Transverse colon (tissue), 4 donors: ENCODE results near the gene IFIT2. TPM values are rescaled to one million over a fixed set of nuclear protein-coding genes. Genes with fewer than 3 reads are reported as not detected.

Source experiments
- DNase-seq: peaks from one replicate; pipeline ENCODE4 v3.0.0-alpha.2; 2019
- H3K27ac ChIP-seq, 4 donors: fragments of 200-600 bp; sonication (generic); 2 replicates each; pipeline ENCODE4 v1.5.1; 2016 to 2018; ENCODE audit warnings: inconsistent platforms in 4 of 4
- H3K27me3 ChIP-seq: fragments of 200-600 bp; sonication (generic); 2 replicates; pipeline ENCODE4 v1.5.1; 2017; ENCODE audit warnings: inconsistent platforms
- H3K36me3 ChIP-seq, 4 donors: fragments of 200-600 bp; sonication (generic); 2 replicates each; pipeline ENCODE4 v1.5.1; 2017 to 2019; ENCODE audit warnings: inconsistent platforms in 4 of 4
- H3K4me1 ChIP-seq, 4 donors: fragments of 200-600 bp; sonication (generic); 2 replicates each; pipeline ENCODE4 v1.5.1; 2017 to 2020; ENCODE audit warnings: inconsistent platforms in 4 of 4
- H3K4me3 ChIP-seq, 4 donors: fragments of 200-600 bp; sonication (generic); 1 replicate in 1 of 4; 2 replicates in 3 of 4; pipeline versions ENCODE4 v1.5.1 to v1.6.1; 2017 to 2019; ENCODE audit warnings: inconsistent platforms in 4 of 4
- H3K9me3 ChIP-seq, 2 donors: fragments of 200-600 bp; sonication (generic); 2 replicates each; pipeline ENCODE4 v1.5.1; 2017 to 2019; ENCODE audit warnings: inconsistent platforms in 2 of 2
- CTCF ChIP-seq, 5 experiments: fragments of 200-600 bp in 3 of 5; fragments of 450-650 bp in 2 of 5; sonication (generic) in 3 of 5; IDR thresholded peaks; 1 replicate in 2 of 5; 2 replicates in 3 of 5; pipeline ENCODE4 v1.5.1; 2016 to 2017; ENCODE audit warnings: antibody characterized with exemption in 5 of 5, inconsistent platforms in 3 of 5, mild to moderate bottlenecking in 2 of 5, moderate library complexity in 1 of 5
- EP300 ChIP-seq: sonication (generic); formaldehyde crosslinking; IDR thresholded peaks from one replicate; pipeline ENCODE4 v1.6.1; 2017; ENCODE audit warnings: antibody characterized with exemption, low read depth
- POLR2A ChIP-seq: fragments of 450-650 bp; IDR thresholded peaks from one replicate; pipeline ENCODE4 v1.6.1; 2016; ENCODE audit warnings: antibody characterized with exemption, mild to moderate bottlenecking, moderate library complexity
- POLR2AphosphoS5 ChIP-seq, 3 donors: sonication (generic); formaldehyde crosslinking; IDR thresholded peaks; one replicate each; pipeline ENCODE4 v1.6.1; 2016; ENCODE audit warnings: antibody characterized with exemption in 3 of 3
- WGBS, 2 donors: methylation state at CpG; one replicate each; pipeline ENCODE4 v1.1.5; 2018; ENCODE audit warnings: low coverage in 1 of 2; 5-methylcytosine and 5-hydroxymethylcytosine counted together
- in situ Hi-C, 4 donors: fragments of 200-750 bp; cut with MboI; loops; one replicate each; pipeline versions ENCODE4 v1.15.0 to v1.15.1; 2017; ENCODE audit warnings: low sequenced_read_pairs in 3 of 4, low pct_ligation_motif_present in 1 of 4, low pct_unique_long_range_greater_than_20kb in 1 of 4
- intact Hi-C: fragments of 100-400 bp; cut with DNase I; formaldehyde crosslinking; loops from one replicate; pipeline ENCODE4 v1.15.1; 2023; ENCODE audit warnings: low total_unique reads
- total RNA-seq, 4 donors: library from RNA; depleted of rRNA; stranded (reverse); fragments of >200 nt; gene quantifications; one replicate each; pipeline ENCODE4 v1.1.0, GENCODE V29; 2016

The IFIT2 gene
- total RNA-seq, 4 donors from 2014 or later: 0.20 to 7.0 (median 2.3) TPM

- in situ Hi-C loops: no loop called here
- H3K27ac ChIP-seq: peak overlapping the region in 2 of 4 donors; percentile 27 to 30
These were observed 26.9 kb upstream of the IFIT2 start for GRCh38 chr10:89274928-89275327.

GRCh38 chr10:89275383-89275782, 26.5 kb upstream of the IFIT2 start:
- Histone ChIP-seq H3K4me3 (no peak overlapping the region), H3K9me3 (no peaks in the 10 kb centered on the region), H3K27me3 (no peaks in the 10 kb centered on the region), H3K36me3 (no peaks in the 10 kb centered on the region), H3K27ac (peak overlapping the region in 1 of 4 donors; percentile 27), H3K4me1 (peaks cover 7 to 23% (median 11%) of the 10 kb centered on the region in 4 donors)
- 75 to 78% methylated on average over 3 to 6 of the region's 6 CpGs for WGBS, 2 donors
- in situ Hi-C loops: no loop called here
- DNase-seq: no peak
- intact Hi-C loops: no loop called here
- TF ChIP-seq EP300: no peak
- TF ChIP-seq POLR2A: no peak
- no peak for TF ChIP-seq POLR2AphosphoS5 (IDR thresholded peaks at IDR 0.05)
- TF ChIP-seq CTCF (IDR thresholded peaks at IDR 0.05): no peak

More at GRCh38 chr10:89274928-89275327, 26.9 kb upstream of the IFIT2 start:
- intact Hi-C loops: no loop called here
- Histone ChIP-seq H3K4me3 (no peak overlapping the region), H3K36me3 (no peaks in the 10 kb centered on the region), H3K27me3 (no peaks in the 10 kb centered on the region), H3K4me1 (peaks cover 7 to 23% (median 11%) of the 10 kb centered on the region in 4 donors), H3K9me3 (no peaks in the 10 kb centered on the region)
- WGBS, 2 donors: 40 to 44% methylated on average over 1 to 3 of the region's 3 CpGs
- TF ChIP-seq POLR2A (no peak), EP300 (no peak), POLR2AphosphoS5 (IDR thresholded peaks at IDR 0.05) (peak in 2 of 3 donors; percentile 23 to 51), CTCF (IDR thresholded peaks at IDR 0.05) (no peak)
- no peak for DNase-seq

GRCh38 chr10:89278034-89278535, 23.8 kb upstream of the IFIT2 start:
- Histone ChIP-seq H3K9me3 (no peaks in the 10 kb centered on the region), H3K36me3 (no peaks in the 10 kb centered on the region), H3K27ac (peak overlapping the region; percentile 68 to 78 (median 74)), H3K4me3 (no peak overlapping the region), H3K4me1 (peaks cover 9 to 24% (median 13%) of the 10 kb centered on the region in 4 donors), H3K27me3 (no peaks in the 10 kb centered on the region)
- WGBS, 2 donors: 62% methylated on average over 1 of the region's 1 CpG; no CpG with 5 or more reads in 1 of the 2 donors
- no peak for DNase-seq
- no peak for TF ChIP-seq EP300
- peak; percentile 54 to 59 (median 54) for TF ChIP-seq POLR2AphosphoS5 (IDR thresholded peaks at IDR 0.05)
- no peak for TF ChIP-seq POLR2A
- no peak for TF ChIP-seq CTCF (IDR thresholded peaks at IDR 0.05)
- intact Hi-C loops (no loop called here), in situ Hi-C loops (no loop called here)

GRCh38 chr10:89278900-89279392, 22.9 kb upstream of the IFIT2 start:
- in situ Hi-C loops (no loop called here), intact Hi-C loops (no loop called here)
- Histone ChIP-seq H3K36me3 (no peaks in the 10 kb centered on the region), H3K9me3 (no peaks in the 10 kb centered on the region), H3K27ac (peak overlapping the region in 3 of 4 donors; percentile 48 to 78 (median 69)), H3K4me3 (no peak overlapping the region), H3K27me3 (no peaks in the 10 kb centered on the region), H3K4me1 (peaks cover 13 to 31% (median 18%) of the 10 kb centered on the region in 4 donors)
- DNase-seq: no peak
- TF ChIP-seq POLR2AphosphoS5 (IDR thresholded peaks at IDR 0.05): no peak
- TF ChIP-seq EP300: no peak
- TF ChIP-seq POLR2A: no peak
- no peak for TF ChIP-seq CTCF (IDR thresholded peaks at IDR 0.05)
